HG02642 (cell line): ENCODE measurements around the gene DQX1.

Source experiments
- ATAC-seq: cut with Tn5 transposase; IDR thresholded peaks from one replicate; pipeline ENCODE4 v1.9.1; 2021; ENCODE audit warnings: mild to moderate bottlenecking; ENCODE audit not compliant: unreplicated experiment, poor library complexity

The DQX1 gene

DNA sequence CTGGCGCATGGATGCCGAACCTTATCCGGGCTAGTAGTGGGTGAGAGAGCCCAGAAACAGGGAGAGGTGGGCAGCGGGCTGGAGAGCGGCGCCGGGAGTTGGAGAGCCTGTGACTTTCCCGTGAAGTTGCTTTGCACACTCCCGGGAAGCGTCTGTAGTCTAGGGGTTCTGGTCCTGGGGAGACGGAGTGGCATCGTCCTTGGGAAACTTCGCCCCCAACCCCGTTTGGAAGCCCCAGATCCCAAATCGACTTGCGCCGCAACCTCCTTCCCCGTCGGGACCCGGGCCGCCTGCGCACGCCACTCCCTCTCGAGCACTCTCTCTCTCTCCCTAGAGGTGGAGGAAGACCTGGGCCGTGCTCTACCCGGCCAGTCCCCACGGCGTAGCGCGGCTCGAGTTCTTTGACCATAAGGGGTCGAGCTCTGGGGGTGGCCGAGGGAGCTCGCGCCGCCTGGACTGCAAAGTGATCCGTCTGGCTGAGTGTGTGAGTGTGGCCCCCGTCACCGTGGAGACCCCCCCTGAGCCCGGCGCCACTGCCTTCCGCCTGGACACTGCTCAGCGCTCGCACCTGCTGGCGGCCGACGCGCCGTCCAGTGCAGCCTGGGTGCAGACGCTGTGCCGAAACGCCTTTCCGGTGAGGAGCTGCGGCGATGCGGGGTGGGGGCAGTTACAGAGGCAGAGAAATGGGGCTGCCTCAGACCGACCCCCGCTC lies 28.9 kb upstream of the DQX1 start:
- ATAC-seq, result peak; percentile 48

DNA sequence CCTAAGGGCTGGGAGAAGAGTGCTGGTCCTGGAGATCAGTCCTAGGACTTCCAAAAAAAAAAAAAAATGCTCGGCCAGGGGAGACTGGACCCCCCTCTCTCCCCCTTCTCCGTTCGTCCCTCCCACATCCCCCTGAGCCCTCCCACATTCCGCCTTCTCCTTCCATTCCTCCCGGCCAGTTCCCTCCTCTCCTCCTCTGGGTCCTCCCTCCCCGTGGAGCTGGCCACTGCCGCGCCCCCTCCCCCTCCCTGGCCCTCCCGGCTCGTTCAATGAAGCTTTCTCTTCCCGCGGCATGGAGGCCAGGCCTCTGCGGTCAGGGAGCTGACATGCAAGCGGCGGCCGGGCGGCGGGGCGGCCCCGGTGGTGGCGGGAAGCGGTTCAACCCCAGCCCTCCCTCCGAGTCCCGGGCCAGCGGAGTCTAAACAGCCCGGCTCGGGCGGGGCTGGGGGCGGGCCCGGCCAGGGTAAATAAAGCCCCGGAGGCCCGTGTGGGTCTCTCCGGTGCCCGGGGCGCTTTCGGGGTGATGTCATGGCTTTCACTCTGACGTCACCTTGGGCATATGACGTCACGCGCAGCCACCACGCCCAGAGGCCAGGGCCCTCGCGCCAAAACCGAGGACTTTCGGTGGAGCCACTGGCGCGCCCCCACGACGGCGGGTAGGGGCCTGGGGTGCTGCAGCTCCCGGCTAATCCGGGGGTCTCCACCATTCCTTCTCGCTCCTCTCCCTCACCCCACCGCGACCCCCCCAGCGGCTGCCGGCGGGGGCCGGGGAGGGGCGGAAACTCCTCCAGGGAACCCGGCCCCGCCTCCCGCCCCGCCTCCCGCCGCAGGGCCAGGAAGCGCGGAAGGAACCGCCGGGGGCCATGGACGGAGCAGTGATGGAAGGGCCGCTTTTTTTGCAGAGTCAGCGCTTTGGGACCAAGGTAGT lies 28.1 kb upstream of the DQX1 start, which contains the start of the genes DOK1 and LOXL3:
TSS of gene DOK1 (plus strand) at position 829 of the 928 bp plus-strand sequence. CDS start at position 864, 35 bp downstream.
TSS of gene LOXL3 (minus strand) at position 51 of the 928 bp plus-strand sequence. CDS start 1,308 bp downstream, outside the sequence.
- peak; percentile 61 for ATAC-seq

GRCh38 chr2:74552914-74553811 lies 27.1 kb upstream of the DQX1 start:
- no peak for ATAC-seq

GRCh38 chr2:74551942-74552913 lies 26.2 kb upstream of the DQX1 start:
- ATAC-seq, result no peak

DNA sequence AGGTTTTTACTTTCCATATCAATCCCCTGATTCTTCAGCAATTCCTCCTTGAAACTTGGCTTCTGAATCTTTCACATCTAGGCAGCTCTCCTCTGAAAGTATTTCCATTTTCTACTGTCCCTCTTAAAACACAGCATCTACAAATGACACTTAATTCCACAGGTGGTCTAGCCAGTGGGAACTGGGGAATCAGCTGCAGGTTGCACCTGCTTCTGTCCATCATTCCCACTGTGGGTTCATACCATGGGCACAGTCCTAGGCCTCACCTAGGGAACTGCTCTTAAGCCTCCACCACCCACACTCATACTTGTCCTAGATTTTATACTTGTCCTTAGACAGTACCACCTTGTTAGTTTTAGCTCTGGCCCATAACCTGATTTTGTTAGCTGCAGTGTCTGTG lies 25.5 kb upstream of the DQX1 start:
- no peak for ATAC-seq

DNA sequence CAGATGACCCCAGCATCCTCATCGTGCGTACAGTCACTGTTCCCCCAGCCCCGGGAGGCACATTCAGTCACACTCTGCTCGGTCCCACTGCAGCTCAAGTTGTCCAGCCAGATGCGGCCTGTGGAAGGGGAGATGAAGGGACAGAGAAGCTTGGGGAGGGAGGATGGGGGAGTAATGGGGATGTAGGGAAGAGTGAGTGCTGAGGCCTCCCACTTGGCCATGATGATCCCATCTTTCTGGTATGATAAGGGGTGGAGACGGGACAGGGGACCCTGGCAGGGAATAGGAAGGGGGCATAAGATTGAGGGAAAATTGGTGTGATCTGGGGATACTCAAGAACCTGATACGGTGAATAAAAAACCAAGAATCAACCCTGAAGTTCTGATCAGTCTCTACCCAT lies 24.2 kb upstream of the DQX1 start:
- ATAC-seq, result no peak

DNA sequence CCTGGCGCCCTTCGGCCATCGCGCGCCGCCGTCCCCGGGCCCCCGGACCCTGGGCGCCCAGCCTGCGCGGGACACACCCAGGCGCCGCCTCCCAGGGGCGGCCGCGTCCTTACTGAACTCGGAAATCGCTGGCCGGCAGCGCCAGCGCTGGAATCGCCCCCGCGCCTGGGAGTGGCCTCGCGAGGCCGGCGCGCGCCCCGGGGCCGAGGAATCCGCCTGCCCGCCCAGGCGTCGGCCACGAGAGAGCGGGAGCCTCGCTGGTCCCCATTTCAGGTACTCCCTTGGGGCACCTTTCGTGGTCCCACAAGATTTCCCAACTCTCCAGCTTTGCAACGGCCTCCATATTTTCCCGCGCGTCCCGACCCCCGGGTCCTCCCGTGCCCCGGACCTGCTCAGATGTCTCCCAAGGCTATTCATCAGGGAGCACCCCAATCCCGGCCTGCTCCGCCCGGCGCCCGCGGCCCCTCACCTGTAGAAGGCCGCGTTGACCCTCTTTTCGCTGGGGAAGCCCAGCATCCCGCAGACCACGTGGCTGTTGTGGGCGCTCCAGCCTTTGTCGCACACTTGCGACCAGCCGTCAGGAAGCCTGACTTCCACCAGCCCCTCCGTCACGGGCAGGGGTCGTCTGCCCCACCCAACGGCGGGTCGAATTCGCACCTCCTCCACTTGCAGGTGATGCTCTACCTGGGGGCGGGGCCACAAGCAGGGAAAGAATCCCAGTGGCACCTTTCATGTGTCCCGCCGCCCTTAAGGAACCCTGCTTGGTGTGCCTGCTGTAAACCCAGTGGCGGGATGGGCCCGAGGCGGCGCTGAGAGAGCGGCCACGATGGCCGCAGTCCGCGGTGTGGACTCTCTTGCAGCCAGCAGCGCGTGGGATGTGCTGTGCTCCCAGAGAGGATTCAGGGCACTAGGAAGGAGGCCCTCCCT lies 23.1 kb upstream of the DQX1 start:
- no peak for ATAC-seq

- ATAC-seq, result no peak
These were observed 22.4 kb upstream of the DQX1 start for GRCh38 chr2:74548285-74548899.

- no peak for ATAC-seq
These were observed 20.0 kb upstream of the DQX1 start for GRCh38 chr2:74546004-74546403.

DNA sequence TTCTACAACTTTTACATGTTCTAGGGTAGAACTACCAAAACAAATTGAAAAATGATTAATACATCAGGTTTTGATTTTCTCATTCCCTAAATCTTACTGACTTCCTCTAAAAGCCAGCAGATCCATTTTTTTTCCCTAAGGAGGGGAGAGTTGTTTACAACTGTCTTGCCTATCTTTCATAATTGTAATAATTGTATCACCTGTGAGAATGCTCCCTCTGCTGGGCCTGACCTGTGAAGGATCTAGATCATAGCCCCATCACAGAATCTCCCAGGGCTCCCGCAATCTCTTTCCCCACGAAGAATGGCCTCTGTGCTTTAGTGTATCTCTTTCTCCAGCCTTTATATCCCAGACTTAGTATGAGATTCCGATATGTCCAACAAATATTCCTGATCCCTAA lies 18.6 kb upstream of the DQX1 start:
- no peak for ATAC-seq

GRCh38 chr2:74542978-74543377 lies 16.9 kb upstream of the DQX1 start:
- no peak for ATAC-seq

GRCh38 chr2:74540291-74540690 lies 14.3 kb upstream of the DQX1 start:
- no peak for ATAC-seq

DNA sequence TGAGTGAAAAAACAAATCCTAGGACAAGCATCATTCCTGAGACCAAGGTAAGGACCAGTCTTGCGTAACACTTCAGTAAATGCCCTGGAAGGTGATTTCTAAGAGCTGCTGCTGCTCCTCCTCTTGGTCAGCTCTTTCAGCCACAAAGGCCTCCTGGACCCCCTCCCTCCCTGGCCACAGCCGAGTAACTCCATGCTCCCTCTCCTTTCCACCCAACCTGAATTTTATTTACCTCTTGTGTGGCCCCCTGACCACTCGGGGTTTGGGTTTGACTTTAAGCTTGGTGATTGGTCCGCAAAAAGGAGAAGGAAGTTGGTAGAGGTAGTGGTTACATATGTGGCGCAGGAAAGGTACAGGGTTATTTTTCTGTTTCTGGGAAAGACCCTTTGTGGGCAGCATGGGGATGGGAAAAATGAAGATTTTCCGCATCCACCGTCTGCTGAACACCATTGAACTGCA lies 12.9 kb upstream of the DQX1 start:
- ATAC-seq, result no peak

GRCh38 chr2:74537140-74537539 lies 11.1 kb upstream of the DQX1 start:
- no peak for ATAC-seq

DNA sequence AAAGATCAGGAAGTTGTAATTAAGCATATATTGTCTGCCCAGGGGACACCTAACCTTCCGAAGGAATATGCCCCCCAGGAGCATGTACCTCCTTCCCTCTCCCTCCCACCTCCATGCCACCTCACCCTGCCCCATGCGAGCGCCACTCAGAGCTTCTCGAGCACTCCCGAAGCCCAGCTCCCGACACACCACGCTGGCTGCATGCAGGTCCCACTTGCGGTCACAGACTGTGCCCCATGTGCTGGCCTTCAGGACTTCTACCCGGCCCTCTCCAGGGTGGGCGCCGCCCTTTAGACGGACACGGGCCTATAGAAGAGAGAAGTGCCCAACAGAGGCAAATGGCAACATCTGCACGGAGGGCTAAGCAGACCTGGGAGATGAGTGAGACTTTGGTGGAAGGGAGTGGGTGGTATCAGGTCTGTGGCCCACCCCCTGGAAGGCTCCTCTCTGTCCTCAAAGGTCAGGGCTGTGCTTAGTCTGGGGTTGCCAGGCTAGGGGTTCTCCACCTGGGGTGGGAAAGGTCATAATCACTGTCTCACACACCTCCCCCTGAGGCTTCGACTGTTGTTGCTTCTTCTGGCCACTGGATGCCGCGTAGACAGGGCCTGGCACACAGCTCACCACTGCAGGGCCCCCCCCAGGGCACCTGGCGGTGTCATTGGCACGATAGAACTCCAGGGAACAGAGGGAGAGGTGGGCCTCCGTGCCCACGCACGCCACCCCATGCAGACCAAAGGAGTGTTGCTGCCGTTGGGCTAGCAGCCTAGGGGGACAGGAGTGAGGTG lies 10.3 kb upstream of the DQX1 start:
- no peak for ATAC-seq

GRCh38 chr2:74535440-74535965 lies 9.5 kb upstream of the DQX1 start:
- no peak for ATAC-seq

- ATAC-seq, result no peak
These were observed 8.4 kb upstream of the DQX1 start for GRCh38 chr2:74534411-74534810.
